ENCODE results near the gene CDHR1. TPM values are rescaled to one million over a fixed set of nuclear protein-coding genes. Genes with fewer than 3 reads are reported as not detected.

CDHR1 gene
- total and polyA plus RNA-seq, 2 experiments from 2014 or later, result 3.2 to 6.6 TPM

- TF ChIP-seq ZNF462 (CRISPR knock-in tag; IDR thresholded peaks at IDR 0.05) (no peak), ZNF114 (CRISPR knock-in tag; IDR thresholded peaks at IDR 0.05) (no peak), EZH2 (IDR thresholded peaks at IDR 0.05; ENCODE audit: low read depth, unreplicated experiment) (no peak), STAT1 (IDR thresholded peaks at IDR 0.05; ENCODE audit: unreplicated experiment) (no peak), JUNB (IDR thresholded peaks at IDR 0.05; ENCODE audit: unreplicated experiment) (no peak), NANOG (IDR thresholded peaks at IDR 0.05; ENCODE audit: borderline replicate concordance) (no peak), CREB1 (CRISPR knock-in tag; IDR thresholded peaks at IDR 0.05; ENCODE audit: low read depth) (no peak), ZNF331 (CRISPR knock-in tag; IDR thresholded peaks at IDR 0.05; ENCODE audit: low read depth) (no peak), EZH2phosphoT487 (IDR thresholded peaks at IDR 0.05; ENCODE audit: unreplicated experiment) (no peak)
Measured at GRCh38 chr10:84265418-84265817, 71.1 kb downstream of the CDHR1 start (continued).

DNA sequence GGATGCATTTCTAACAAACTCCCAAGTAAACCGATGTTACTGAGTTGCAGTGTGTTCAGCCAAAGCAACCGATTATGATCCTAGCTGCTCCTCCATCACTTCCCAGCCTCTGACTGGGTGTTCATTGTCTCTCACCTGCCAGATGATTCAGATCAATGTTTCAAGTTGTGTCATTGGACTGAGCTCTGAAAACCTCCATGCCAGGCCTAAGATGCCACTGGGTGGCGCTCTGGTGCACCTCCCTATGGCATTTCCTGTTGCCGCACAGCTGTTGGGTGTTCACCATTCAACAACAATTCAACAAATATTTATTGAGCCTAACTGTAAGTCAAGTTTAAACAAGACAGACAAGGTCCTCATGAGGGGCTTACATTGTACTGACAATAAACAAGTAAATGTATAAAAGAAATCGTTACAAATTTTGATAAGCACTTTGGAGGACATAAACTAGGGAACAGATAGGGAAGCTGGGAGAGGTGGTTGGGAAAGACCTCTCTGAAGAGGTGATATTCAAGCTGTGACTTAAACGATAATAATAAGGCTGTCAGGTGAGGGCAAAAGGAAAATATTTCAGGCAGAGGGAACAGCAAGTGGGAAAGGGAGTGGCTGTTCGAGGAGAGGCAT lies 73.3 kb downstream of the CDHR1 start:
- H4K20me1 ChIP-seq (replicated peaks; ENCODE audit: insufficient read depth), result no peaks in the 10 kb centered on the region
- H3K79me2 ChIP-seq (replicated peaks; ENCODE audit: insufficient read depth), result no peaks in the 10 kb centered on the region
- peak overlapping the region; percentile 12; the same call in 1 of the 2 replicates for H2AFZ ChIP-seq
- H3K4me2 ChIP-seq, result no peak overlapping the region
- H3K27ac ChIP-seq (ENCODE audit: low read depth), result no peak overlapping the region
- H3K27ac Mint-ChIP-seq, result no peak overlapping the region
- peaks cover 9% of the 10 kb centered on the region for H3K4me1 Mint-ChIP-seq
- no peak for TF ChIP-seq JUNB (IDR thresholded peaks at IDR 0.05; ENCODE audit: unreplicated experiment)
- no peak for TF ChIP-seq POLR2AphosphoS5 (IDR thresholded peaks at IDR 0.05; ENCODE audit: low read depth)
- no peak for TF ChIP-seq STAT1 (IDR thresholded peaks at IDR 0.05; ENCODE audit: unreplicated experiment)
- peak; percentile 95 to 100 for TF ChIP-seq CTCF (conservative IDR thresholded peaks at IDR 0.05; ENCODE audit: low read depth in 2 of 2)
- TF ChIP-seq ETS1 (IDR thresholded peaks at IDR 0.05), result peak; percentile 73
- TF ChIP-seq EZH2 (IDR thresholded peaks at IDR 0.05; ENCODE audit: low read depth, unreplicated experiment), result no peak
- TF ChIP-seq CREB1 (CRISPR knock-in tag; IDR thresholded peaks at IDR 0.05; ENCODE audit: low read depth), result no peak
- TF ChIP-seq ZNF331 (CRISPR knock-in tag; IDR thresholded peaks at IDR 0.05; ENCODE audit: low read depth), result no peak
- no peaks in the 10 kb centered on the region; the same call in 2 of the 3 replicates for H3K9me3 Mint-ChIP-seq
- H3F3A ChIP-seq (replicated peaks; ENCODE audit: low read depth), result no peaks in the 10 kb centered on the region
- no peaks in the 10 kb centered on the region for H3K27me3 ChIP-seq (ENCODE audit: insufficient read depth)
- H3K4me3 ChIP-seq, result no peak overlapping the region
- peaks cover 3% of the 10 kb centered on the region for H3K27me3 Mint-ChIP-seq (ENCODE audit: insufficient read depth, low read depth, poor library complexity)
- no peak overlapping the region for H3K4me3 Mint-ChIP-seq
- H3K9me2 ChIP-seq (ENCODE audit: insufficient read depth), result no peaks in the 10 kb centered on the region
- peaks cover 3% of the 10 kb centered on the region; the same call in 1 of the 2 replicates for H3K4me1 ChIP-seq (ENCODE audit: insufficient read depth)
- peak; percentile 80 for ATAC-seq
- H3K36me3 ChIP-seq (ENCODE audit: insufficient read depth), result no peaks in the 10 kb centered on the region
- peak; percentile 86 for DNase-seq (ENCODE audit: low spot score)
- no peaks in the 10 kb centered on the region for H3K36me3 Mint-ChIP-seq (ENCODE audit: low read depth)

Data from GM23338 (cell line).